Measurements from ENCODE around the gene MED22.

DNA sequence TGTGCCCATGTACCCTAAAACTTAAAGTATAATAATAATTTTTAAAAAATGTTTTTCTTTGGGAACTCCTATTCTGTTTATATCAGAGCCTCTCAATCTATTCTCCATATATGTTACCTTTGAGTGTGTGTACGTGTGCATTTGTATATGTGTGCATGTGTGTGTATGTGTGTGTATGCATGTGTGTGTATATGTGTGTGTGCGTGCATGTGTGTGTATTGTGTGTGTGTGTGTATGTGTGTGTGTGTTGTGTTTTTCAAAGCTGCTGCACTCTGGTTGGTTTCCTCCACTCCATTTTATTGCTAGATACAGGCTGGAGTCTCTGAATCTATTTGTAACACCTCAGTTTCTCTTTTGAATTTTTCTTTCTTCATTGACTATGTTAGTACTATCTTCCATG is 31.9 kb downstream of the MED22 start:
- TF ChIP-seq POLR2AphosphoS5 (IDR thresholded peaks at IDR 0.05; ENCODE audit: low read depth, low read length) (no peak), SIN3A (IDR thresholded peaks at IDR 0.05; ENCODE audit: borderline replicate concordance, insufficient read depth, low read depth, low read length) (no peak)
- TF ChIP-seq, protein P1, sequence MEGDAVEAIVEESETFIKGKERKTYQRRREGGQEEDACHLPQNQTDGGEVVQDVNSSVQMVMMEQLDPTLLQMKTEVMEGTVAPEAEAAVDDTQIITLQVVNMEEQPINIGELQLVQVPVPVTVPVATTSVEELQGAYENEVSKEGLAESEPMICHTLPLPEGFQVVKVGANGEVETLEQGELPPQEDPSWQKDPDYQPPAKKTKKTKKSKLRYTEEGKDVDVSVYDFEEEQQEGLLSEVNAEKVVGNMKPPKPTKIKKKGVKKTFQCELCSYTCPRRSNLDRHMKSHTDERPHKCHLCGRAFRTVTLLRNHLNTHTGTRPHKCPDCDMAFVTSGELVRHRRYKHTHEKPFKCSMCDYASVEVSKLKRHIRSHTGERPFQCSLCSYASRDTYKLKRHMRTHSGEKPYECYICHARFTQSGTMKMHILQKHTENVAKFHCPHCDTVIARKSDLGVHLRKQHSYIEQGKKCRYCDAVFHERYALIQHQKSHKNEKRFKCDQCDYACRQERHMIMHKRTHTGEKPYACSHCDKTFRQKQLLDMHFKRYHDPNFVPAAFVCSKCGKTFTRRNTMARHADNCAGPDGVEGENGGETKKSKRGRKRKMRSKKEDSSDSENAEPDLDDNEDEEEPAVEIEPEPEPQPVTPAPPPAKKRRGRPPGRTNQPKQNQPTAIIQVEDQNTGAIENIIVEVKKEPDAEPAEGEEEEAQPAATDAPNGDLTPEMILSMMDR (IDR thresholded peaks at IDR 0.05): no peak
- TF ChIP-seq, protein P2, sequence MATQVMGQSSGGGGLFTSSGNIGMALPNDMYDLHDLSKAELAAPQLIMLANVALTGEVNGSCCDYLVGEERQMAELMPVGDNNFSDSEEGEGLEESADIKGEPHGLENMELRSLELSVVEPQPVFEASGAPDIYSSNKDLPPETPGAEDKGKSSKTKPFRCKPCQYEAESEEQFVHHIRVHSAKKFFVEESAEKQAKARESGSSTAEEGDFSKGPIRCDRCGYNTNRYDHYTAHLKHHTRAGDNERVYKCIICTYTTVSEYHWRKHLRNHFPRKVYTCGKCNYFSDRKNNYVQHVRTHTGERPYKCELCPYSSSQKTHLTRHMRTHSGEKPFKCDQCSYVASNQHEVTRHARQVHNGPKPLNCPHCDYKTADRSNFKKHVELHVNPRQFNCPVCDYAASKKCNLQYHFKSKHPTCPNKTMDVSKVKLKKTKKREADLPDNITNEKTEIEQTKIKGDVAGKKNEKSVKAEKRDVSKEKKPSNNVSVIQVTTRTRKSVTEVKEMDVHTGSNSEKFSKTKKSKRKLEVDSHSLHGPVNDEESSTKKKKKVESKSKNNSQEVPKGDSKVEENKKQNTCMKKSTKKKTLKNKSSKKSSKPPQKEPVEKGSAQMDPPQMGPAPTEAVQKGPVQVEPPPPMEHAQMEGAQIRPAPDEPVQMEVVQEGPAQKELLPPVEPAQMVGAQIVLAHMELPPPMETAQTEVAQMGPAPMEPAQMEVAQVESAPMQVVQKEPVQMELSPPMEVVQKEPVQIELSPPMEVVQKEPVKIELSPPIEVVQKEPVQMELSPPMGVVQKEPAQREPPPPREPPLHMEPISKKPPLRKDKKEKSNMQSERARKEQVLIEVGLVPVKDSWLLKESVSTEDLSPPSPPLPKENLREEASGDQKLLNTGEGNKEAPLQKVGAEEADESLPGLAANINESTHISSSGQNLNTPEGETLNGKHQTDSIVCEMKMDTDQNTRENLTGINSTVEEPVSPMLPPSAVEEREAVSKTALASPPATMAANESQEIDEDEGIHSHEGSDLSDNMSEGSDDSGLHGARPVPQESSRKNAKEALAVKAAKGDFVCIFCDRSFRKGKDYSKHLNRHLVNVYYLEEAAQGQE (IDR thresholded peaks at IDR 0.05; ENCODE audit: insufficient read depth in 1 of 2, low read depth in 2 of 2, low read length in 1 of 2): no peak
